Measurements from ENCODE around the gene RAD51B.

Gene RAD51B

GRCh38 chr14:68580671-68581070 is 761.1 kb downstream of the RAD51B start:
- H3K27ac ChIP-seq, result peak overlapping the region; percentile 59

GRCh38 chr14:68583548-68584280 is 764.1 kb downstream of the RAD51B start:
- ChIA-PET CTCF (interaction anchor here (0.6 to 0.7 kb wide), 3 partner anchors 51 to 335 kb away, joined by 3 to 5 read pairs (median 3); no protein-coding TSS in a partner anchor), POLR2A (ENCODE audit: low non-redundant PET) (interaction anchor here (0.8 kb wide), 1 partner anchor 206 kb away, joined by 3 read pairs; no protein-coding TSS in a partner anchor)
- peak overlapping the region; percentile 11; the same call in 1 of the 2 replicates for H3K27ac ChIP-seq
- TF ChIP-seq CTCF (conservative IDR thresholded peaks at IDR 0.05; ENCODE audit: low read depth), result no peak
- no peak for DNase-seq (ENCODE audit: low spot score)

More at GRCh38 chr14:68580671-68581070, 761.1 kb downstream of the RAD51B start:
- no peak for TF ChIP-seq CTCF (conservative IDR thresholded peaks at IDR 0.05; ENCODE audit: low read depth)
- CTCF ChIA-PET, result interaction anchor here (0.6 kb wide), 1 partner anchor 19 kb away, joined by 3 read pairs; no protein-coding TSS in a partner anchor
- POLR2A ChIA-PET (ENCODE audit: low non-redundant PET), result no interaction called here
- no peak for DNase-seq (ENCODE audit: low spot score)

GRCh38 chr14:68584786-68585185 is 765.2 kb downstream of the RAD51B start:
- CTCF ChIA-PET, result interaction anchor here (0.7 kb wide), 1 partner anchor 279 kb away, joined by 4 read pairs; no protein-coding TSS in a partner anchor
- POLR2A ChIA-PET (ENCODE audit: low non-redundant PET), result no interaction called here
- no peak for TF ChIP-seq CTCF (conservative IDR thresholded peaks at IDR 0.05; ENCODE audit: low read depth)
- DNase-seq (ENCODE audit: low spot score), result no peak
- peak overlapping the region; percentile 17; the same call in 1 of the 2 replicates for H3K27ac ChIP-seq

- H3K27ac ChIP-seq, result peak overlapping the region; percentile 17; the same call in 1 of the 2 replicates
- POLR2A ChIA-PET (ENCODE audit: low non-redundant PET), result no interaction called here
- CTCF ChIA-PET, result interaction anchor here (0.6 kb wide), 1 partner anchor 642 kb away, joined by 3 read pairs; no protein-coding TSS in a partner anchor
- TF ChIP-seq CTCF (conservative IDR thresholded peaks at IDR 0.05; ENCODE audit: low read depth), result no peak
- DNase-seq (ENCODE audit: low spot score), result no peak
Observed at GRCh38 chr14:68585690-68586089, 766.1 kb downstream of the RAD51B start.

- DNase-seq (ENCODE audit: low spot score), result no peak
- H3K27ac ChIP-seq, result peak overlapping the region; percentile 69
- ChIA-PET POLR2A (ENCODE audit: low non-redundant PET) (interaction anchor here (0.7 kb wide), 1 partner anchor 53 kb away, joined by 3 read pairs; no protein-coding TSS in a partner anchor), CTCF (interaction anchor here (0.5 kb wide), 1 partner anchor 642 kb away, joined by 3 read pairs; no protein-coding TSS in a partner anchor)
- no peak for TF ChIP-seq CTCF (conservative IDR thresholded peaks at IDR 0.05; ENCODE audit: low read depth)
Observed at GRCh38 chr14:68586896-68587751, 767.5 kb downstream of the RAD51B start.

GRCh38 chr14:68587931-68588330 is 768.4 kb downstream of the RAD51B start:
- peak overlapping the region; percentile 69 for H3K27ac ChIP-seq
- DNase-seq (ENCODE audit: low spot score), result no peak
- TF ChIP-seq CTCF (conservative IDR thresholded peaks at IDR 0.05; ENCODE audit: low read depth), result no peak
- ChIA-PET CTCF (interaction anchor here (1.0 kb wide), 1 partner anchor 199 kb away, joined by 4 read pairs; no protein-coding TSS in a partner anchor), POLR2A (ENCODE audit: low non-redundant PET) (no interaction called here)

Measured in RWPE1 (cell line).